HCT116 (cell line): ENCODE results near the gene NCAPD2. TPM values are rescaled to one million over a fixed set of nuclear protein-coding genes. Genes with fewer than 3 reads are reported as not detected.
A peak's percentile ranks its signal among the peaks of the same experiment; 100 is the strongest.

Experiments used
- ATAC-seq: fragments of 200-7000 bp; cut with Tn5 transposase; 2 replicates; pipeline ENCODE4 v1.9.1; 2020; ENCODE audit warnings: mild to moderate bottlenecking, moderate library complexity
- BruUV-seq: library from RNA; stranded (reverse); fragments of 400-500 nt; replicated peaks from 2 replicates; lab custom pipeline; 2021; lab: Mats Ljungman, UMichigan
- CTCF ChIA-PET: fragments of 300-600 bp; sonication (Branson Sonifier 250); formaldehyde crosslinking; loops from one replicate; lab custom pipeline; 2021; ENCODE audit warnings: antibody characterized with exemption; lab: Charles Lee
- POLR2A ChIA-PET: fragments of 300-600, 350-600 bp; sonication (Branson Sonifier 250); formaldehyde crosslinking; loops from one replicate; lab custom pipeline; 2021; ENCODE audit warnings: antibody characterized with exemption; lab: Charles Lee
- RAD21 ChIA-PET, 2 experiments: fragments of 300-600 bp; sonication (Branson Sonifier 250); formaldehyde crosslinking; loops; one replicate each; lab custom pipeline; 2023; ENCODE audit warnings: low total read pairs in 2 of 2; ENCODE audit not compliant: uncharacterized antibody in 2 of 2, unreplicated experiment in 2 of 2, low non-redundant PET in 1 of 2; lab: Charles Lee
- DNase-seq: peaks from one replicate; pipeline ENCODE4 v3.0.0-alpha.2; 2010; ENCODE audit warnings: low read depth, low spot score
- H2AFZ ChIP-seq: fragments of 200-600 bp; shearing (Covaris generic), sonication (generic); 2 replicates; pipeline ENCODE4 v1.6.1; 2017; ENCODE audit warnings: low read depth, mixed run types, mixed read lengths, antibody characterized with exemption, low read length; ENCODE audit not compliant: poor library complexity, severe bottlenecking
- H3K27ac ChIP-seq: 2 replicates; pipeline ENCODE4 v1.5.1; 2012; ENCODE audit warnings: low read depth, low read length
- H3K27me3 ChIP-seq: fragments of 200-600 bp; sonication (generic); 2 replicates; pipeline ENCODE4 v1.6.1; 2016; ENCODE audit warnings: mixed run types, low read length, mixed read lengths; ENCODE audit not compliant: insufficient read depth
- H3K36me3 ChIP-seq, 2 experiments: fragments of 200-500 bp in 1 of 2; fragments of 200-600 bp in 1 of 2; sonication (Bioruptor generic) in 1 of 2; sonication (generic) in 1 of 2; 2 replicates each; pipeline versions ENCODE4 v1.5.1 to v1.6.1; 2014 to 2016; ENCODE audit warnings: low read length in 2 of 2, inconsistent platforms in 1 of 2, mixed read lengths in 1 of 2, mixed run types in 1 of 2; ENCODE audit not compliant: insufficient read depth in 2 of 2, control insufficient read depth in 1 of 2
- H3K4me1 ChIP-seq, 2 experiments: fragments of 200-600 bp in 1 of 2; sonication (generic) in 1 of 2; 2 replicates each; pipeline versions ENCODE4 v1.5.1 to v1.6.1; 2012 to 2017; ENCODE audit warnings: low read length in 2 of 2, inconsistent platforms in 1 of 2, mild to moderate bottlenecking in 1 of 2, mixed read lengths in 1 of 2, mixed run types in 1 of 2, moderate library complexity in 1 of 2; ENCODE audit not compliant: insufficient read depth in 2 of 2, control insufficient read depth in 1 of 2
- H3K4me2 ChIP-seq: fragments of 200-600 bp; sonication (generic); 2 replicates; pipeline ENCODE4 v1.6.1; 2017; ENCODE audit warnings: mixed run types, low read length, mixed read lengths
- H3K4me3 ChIP-seq, 2 experiments: fragments of 200-600 bp in 1 of 2; sonication (generic) in 1 of 2; replicated peaks in 1 of 2; 2 replicates each; pipeline ENCODE4 v1.5.1; 2011 to 2016; ENCODE audit warnings: low read length in 2 of 2, control low read depth in 1 of 2, low read depth in 1 of 2, mild to moderate bottlenecking in 1 of 2, mixed read lengths in 1 of 2, mixed run types in 1 of 2
- H3K79me2 ChIP-seq: fragments of 200-600 bp; sonication (generic); 2 replicates; pipeline ENCODE4 v1.6.1; 2017; ENCODE audit warnings: mild to moderate bottlenecking, mixed run types, low read length, moderate library complexity, mixed read lengths; ENCODE audit not compliant: insufficient read depth
- H3K9ac ChIP-seq: fragments of 200-600 bp; sonication (generic); 2 replicates; pipeline ENCODE4 v1.6.1; 2016; ENCODE audit warnings: low read length, mixed read lengths
- H3K9me2 ChIP-seq: fragments of 200-600 bp; sonication (generic), shearing (Covaris generic); 2 replicates; pipeline ENCODE4 v1.6.1; 2017; ENCODE audit warnings: mixed run types, mild to moderate bottlenecking, moderate library complexity; ENCODE audit not compliant: insufficient read depth
- H3K9me3 ChIP-seq, 2 experiments: fragments of 200-500 bp in 1 of 2; fragments of 200-600 bp in 1 of 2; sonication (Bioruptor generic) in 1 of 2; sonication (generic) in 1 of 2; 2 replicates each; pipeline ENCODE4 v1.6.1; 2014 to 2017; ENCODE audit warnings: low read length in 2 of 2, mixed read lengths in 2 of 2, inconsistent platforms in 1 of 2, low read depth in 1 of 2, mild to moderate bottlenecking in 1 of 2, mixed run types in 1 of 2, moderate library complexity in 1 of 2; ENCODE audit not compliant: control insufficient read depth in 1 of 2, insufficient read depth in 1 of 2
- H4K20me1 ChIP-seq: fragments of 200-600 bp; sonication (generic), shearing (Covaris generic); 2 replicates; pipeline ENCODE4 v1.6.1; 2017; ENCODE audit warnings: mixed run types, mild to moderate bottlenecking, moderate library complexity; ENCODE audit not compliant: insufficient read depth
- FOSL1 ChIP-seq: IDR thresholded peaks from 2 replicates; pipeline ENCODE4 v1.6.1; 2012; ENCODE audit warnings: low read depth
- POLR2AphosphoS5 ChIP-seq: IDR thresholded peaks from 2 replicates; pipeline ENCODE4 v1.6.1; 2011; ENCODE audit warnings: mild to moderate bottlenecking, low read depth, low read length, moderate library complexity
- TCF7L2 ChIP-seq: IDR thresholded peaks from 2 replicates; pipeline ENCODE4 v1.7.0; 2011; ENCODE audit warnings: borderline replicate concordance, inconsistent platforms; ENCODE audit not compliant: insufficient read depth, insufficient read length; ENCODE audit errors: extremely low read depth
- intact Hi-C: fragments of 100-400 bp; cut with micrococcal nuclease; formaldehyde crosslinking; loops from 2 replicates; pipeline ENCODE4 v1.10.0; 2022
- total RNA-seq: library from RNA; stranded (reverse); gene quantifications from one replicate; pipeline ENCODE4 v1.2.1, GENCODE V29; 2021; ENCODE audit not compliant: unreplicated experiment

The NCAPD2 gene
- total RNA-seq, 1 experiment from 2014 or later = 177 TPM

GRCh38 chr12:6535697-6535946, 41.7 kb downstream of the NCAPD2 start:
- H3K27me3 ChIP-seq = no peaks in the 10 kb centered on the region
- no peak for ATAC-seq
- H3K79me2 ChIP-seq = peaks cover 54% of the 10 kb centered on the region
- H3K27ac ChIP-seq = peak overlapping the region; percentile 99
- H3K9me3 ChIP-seq = no peaks in the 10 kb centered on the region
- H3K36me3 ChIP-seq = peaks cover 23 to 49% of the 10 kb centered on the region in 2 experiments; a peak in 3 of 4 replicates
- H3K4me2 ChIP-seq = peak overlapping the region; percentile 97
- ChIA-PET POLR2A (interaction anchor here (2.0 to 7.0 kb wide), 6 partner anchors 15 to 77 kb away, joined by 6 to 84 read pairs (median 14); partner anchors contain the start of genes NOP2 and VAMP1), CTCF (no interaction called here)
- peak overlapping the region; percentile 96 to 98 for H3K4me3 ChIP-seq
- H3K9ac ChIP-seq = peak overlapping the region; percentile 98
- intact Hi-C loops = loop anchor here (10.0 kb wide), 1 partner anchor 201 kb away; no protein-coding TSS in a partner anchor
- peaks cover 23% of the 10 kb centered on the region; the same call in 1 of the 2 replicates for H4K20me1 ChIP-seq
- peak; percentile 4; the same call in 1 of the 2 replicates for TF ChIP-seq POLR2AphosphoS5
- TF ChIP-seq FOSL1 = no peak
- TF ChIP-seq, all 23 proteins: peak for 1
- peaks cover 26 to 85% of the 10 kb centered on the region in 2 experiments for H3K4me1 ChIP-seq
- DNase-seq = no peak
- RAD21 ChIA-PET = no interaction called here
- H3K9me2 ChIP-seq = no peaks in the 10 kb centered on the region
- no peak overlapping the region for H2AFZ ChIP-seq
- BruUV-seq = no TSS peak

- intact Hi-C loops = loop anchor here (10.0 kb wide), 1 partner anchor 201 kb away; no protein-coding TSS in a partner anchor
- RAD21 ChIA-PET = no interaction called here
- H3K27ac ChIP-seq = peak overlapping the region; percentile 99
- H3K4me2 ChIP-seq = peak overlapping the region; percentile 97
- no TSS peak for BruUV-seq
- H3K9me3 ChIP-seq = no peaks in the 10 kb centered on the region
- peak overlapping the region; percentile 98 for H3K9ac ChIP-seq
- ATAC-seq (no peak), DNase-seq (no peak)
- POLR2A ChIA-PET = interaction anchor here (2.4 to 7.0 kb wide), 4 partner anchors 14 to 77 kb away, joined by 13 to 84 read pairs (median 14); partner anchors contain the start of genes NOP2 and VAMP1
- peaks cover 30 to 87% of the 10 kb centered on the region in 2 experiments for H3K4me1 ChIP-seq
- H4K20me1 ChIP-seq = peaks cover 23% of the 10 kb centered on the region; the same call in 1 of the 2 replicates
- no peak for TF ChIP-seq TCF7L2
- peak; percentile 10 for TF ChIP-seq POLR2AphosphoS5
- H2AFZ ChIP-seq = no peak overlapping the region
- H3K27me3 ChIP-seq = no peaks in the 10 kb centered on the region
- H3K9me2 ChIP-seq = no peaks in the 10 kb centered on the region
- H3K36me3 ChIP-seq = peaks cover 20 to 43% of the 10 kb centered on the region in 2 experiments; a peak in 3 of 4 replicates
- CTCF ChIA-PET = no interaction called here
- H3K79me2 ChIP-seq = peaks cover 54% of the 10 kb centered on the region
- peak overlapping the region; percentile 96 to 98 for H3K4me3 ChIP-seq
These were observed 42.3 kb downstream of the NCAPD2 start for GRCh38 chr12:6535960-6536847.
